GM12878 (cell line): ENCODE data around the gene CCDC170.

Experiments used
- BHLHE40 ChIP-seq, 2 experiments: fragments of 450-650 bp in 1 of 2; IDR thresholded peaks; 2 replicates each; pipeline ENCODE4 v1.6.1; 2011 to 2017; ENCODE audit warnings: low read depth in 2 of 2, borderline replicate concordance in 1 of 2, improper control_type of control experiment in 1 of 2, low read length in 1 of 2, mild to moderate bottlenecking in 1 of 2
- CREB1 ChIP-seq: IDR thresholded peaks from 2 replicates; pipeline ENCODE4 v1.6.1; 2012; ENCODE audit warnings: low read depth, mild to moderate bottlenecking, inconsistent platforms
- CTCF ChIP-seq, 3 experiments: IDR thresholded peaks in 2 of 3; conservative IDR thresholded peaks in 1 of 3; 2 replicates each; pipeline ENCODE4 v1.5.1; 2011; ENCODE audit warnings: low read depth in 3 of 3, low read length in 3 of 3, mild to moderate bottlenecking in 3 of 3, control low read depth in 2 of 3, moderate library complexity in 2 of 3, inconsistent platforms in 1 of 3, mixed read lengths in 1 of 3; ENCODE audit not compliant: control insufficient read depth in 2 of 3, insufficient read depth in 1 of 3; ENCODE audit errors: extremely low read depth in 1 of 3
- EP300 ChIP-seq, 2 experiments: fragments of 150-350 bp in 1 of 2; IDR thresholded peaks; 2 replicates each; pipeline ENCODE4 v1.6.1; 2011 to 2012; ENCODE audit warnings: low read depth in 2 of 2, low read length in 2 of 2, borderline replicate concordance in 1 of 2, improper control_type of control experiment in 1 of 2, inconsistent platforms in 1 of 2; ENCODE audit not compliant: control insufficient read depth in 1 of 2
- EZH2 ChIP-seq: IDR thresholded peaks from 2 replicates; pipeline ENCODE4 v1.6.1; 2012; ENCODE audit warnings: low read depth, mild to moderate bottlenecking, control low read depth, inconsistent platforms, low read length, borderline replicate concordance; ENCODE audit not compliant: control insufficient read depth
- MEF2A ChIP-seq: IDR thresholded peaks from 2 replicates; pipeline ENCODE4 v1.6.1; 2011; ENCODE audit warnings: low read depth, mild to moderate bottlenecking, low read length, moderate library complexity; ENCODE audit not compliant: insufficient read depth
- SMC3 ChIP-seq: IDR thresholded peaks from 2 replicates; pipeline ENCODE4 v1.6.1; 2011; ENCODE audit warnings: low read length, improper control_type of control experiment, borderline replicate concordance

DNA sequence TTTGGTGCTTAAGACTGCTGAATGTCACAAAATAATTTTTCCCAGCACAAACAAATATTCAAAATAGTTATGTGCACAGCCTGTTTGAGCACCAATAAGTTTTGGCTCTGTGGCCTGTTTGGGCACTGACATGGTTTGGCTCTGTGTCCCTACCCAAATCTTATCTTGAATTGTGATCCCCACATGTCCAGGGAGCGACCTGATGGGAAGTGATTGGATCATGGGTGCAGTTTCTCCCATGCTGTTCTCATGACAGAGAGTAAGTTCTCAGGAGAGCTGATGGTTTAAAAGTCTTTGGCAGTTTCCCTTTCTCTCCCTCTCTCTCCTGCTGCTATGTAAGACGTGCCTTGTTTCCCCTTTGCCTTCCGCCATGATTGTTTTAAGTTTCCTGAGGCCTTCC is 167.7 kb downstream of the CCDC170 start:
- TF ChIP-seq MEF2A (no peak), CREB1 (no peak), EP300 (IDR thresholded peaks at IDR 0.05; ENCODE audit: borderline replicate concordance in 1 of 2, control insufficient read depth in 1 of 2, low read depth in 2 of 2, low read length in 2 of 2) (no peak), CTCF (IDR thresholded peaks at IDR 0.05 in 2 of 3, conservative IDR thresholded peaks at IDR 0.05 in 1 of 3; ENCODE audit: control insufficient read depth in 2 of 3, extremely low read depth in 1 of 3, insufficient read depth in 1 of 3, low read depth in 3 of 3, low read length in 3 of 3) (no peak), BHLHE40 (IDR thresholded peaks at IDR 0.05; ENCODE audit: borderline replicate concordance in 1 of 2, low read depth in 2 of 2, low read length in 1 of 2) (no peak), EZH2 (no peak), SMC3 (no peak)
